Adrenal gland (tissue), 5 donors: ENCODE data around the gene C1QTNF1.

Experiments used
- CTCF ChIP-seq, 6 experiments: fragments of 450-650 bp in 4 of 6; fragments of 200-600 bp in 2 of 6; sonication (generic) in 1 of 6; IDR thresholded peaks; 1 replicate in 5 of 6; 2 replicates in 1 of 6; pipeline versions ENCODE4 v1.5.1 to v1.8.0; 2016 to 2021; ENCODE audit warnings: antibody characterized with exemption in 6 of 6, mild to moderate bottlenecking in 2 of 6, moderate library complexity in 1 of 6
- POLR2A ChIP-seq, 2 donors: fragments of 450-650 bp; IDR thresholded peaks; one replicate each; pipeline ENCODE4 v1.6.1; 2017; ENCODE audit warnings: antibody characterized with exemption in 2 of 2, mild to moderate bottlenecking in 2 of 2, moderate library complexity in 1 of 2
- donor health status: DM: no; HTN: no; CAD: no.

DNA sequence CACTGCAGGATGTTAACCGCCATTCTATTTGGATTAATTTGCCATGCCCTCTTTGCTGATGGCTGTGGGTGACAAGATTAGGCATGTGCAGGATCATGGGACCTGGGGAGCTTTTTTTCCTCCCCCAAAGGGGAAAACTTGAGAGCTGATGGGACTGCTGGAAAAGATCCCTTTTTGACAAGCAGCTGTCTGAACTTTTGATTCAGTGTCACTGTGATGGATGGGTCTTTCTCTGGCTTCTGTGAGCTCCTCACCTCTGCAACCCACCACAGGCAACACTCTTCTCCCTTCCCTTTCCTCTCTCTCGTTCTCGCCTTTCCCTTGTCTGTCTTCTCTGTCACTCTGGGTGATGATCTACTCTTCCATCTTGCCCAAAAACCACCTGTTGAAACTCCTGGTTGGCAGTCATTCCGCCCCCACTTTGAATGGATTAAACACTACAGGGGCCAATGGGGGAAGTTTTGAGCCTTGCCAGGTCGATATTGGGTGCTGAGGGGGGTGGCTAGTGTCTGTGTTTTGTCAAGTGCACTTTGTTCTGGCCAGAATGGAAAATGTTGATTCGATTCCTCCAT, 11.3 kb upstream of the C1QTNF1 start:
- TF ChIP-seq CTCF (IDR thresholded peaks at IDR 0.05) (no peak), POLR2A (IDR thresholded peaks at IDR 0.05) (no peak)
